ENCODE data around the gene EMC9.
"Not testable (repeated sequence)": the region's sequence is repeated elsewhere in the genome, so short reads cannot be mapped to it uniquely, and the experiment has no call there.

Gene EMC9

GRCh38 chr14:24106672-24107271, 34.6 kb downstream of the EMC9 start:
- no peak overlapping the region for H3K27ac ChIP-seq
- TF ChIP-seq, protein P1, sequence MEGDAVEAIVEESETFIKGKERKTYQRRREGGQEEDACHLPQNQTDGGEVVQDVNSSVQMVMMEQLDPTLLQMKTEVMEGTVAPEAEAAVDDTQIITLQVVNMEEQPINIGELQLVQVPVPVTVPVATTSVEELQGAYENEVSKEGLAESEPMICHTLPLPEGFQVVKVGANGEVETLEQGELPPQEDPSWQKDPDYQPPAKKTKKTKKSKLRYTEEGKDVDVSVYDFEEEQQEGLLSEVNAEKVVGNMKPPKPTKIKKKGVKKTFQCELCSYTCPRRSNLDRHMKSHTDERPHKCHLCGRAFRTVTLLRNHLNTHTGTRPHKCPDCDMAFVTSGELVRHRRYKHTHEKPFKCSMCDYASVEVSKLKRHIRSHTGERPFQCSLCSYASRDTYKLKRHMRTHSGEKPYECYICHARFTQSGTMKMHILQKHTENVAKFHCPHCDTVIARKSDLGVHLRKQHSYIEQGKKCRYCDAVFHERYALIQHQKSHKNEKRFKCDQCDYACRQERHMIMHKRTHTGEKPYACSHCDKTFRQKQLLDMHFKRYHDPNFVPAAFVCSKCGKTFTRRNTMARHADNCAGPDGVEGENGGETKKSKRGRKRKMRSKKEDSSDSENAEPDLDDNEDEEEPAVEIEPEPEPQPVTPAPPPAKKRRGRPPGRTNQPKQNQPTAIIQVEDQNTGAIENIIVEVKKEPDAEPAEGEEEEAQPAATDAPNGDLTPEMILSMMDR (IDR thresholded peaks at IDR 0.05) = no peak
- DNase-seq (ENCODE audit: low spot score) = no peak
- H3K4me3 ChIP-seq = no peak overlapping the region

DNA sequence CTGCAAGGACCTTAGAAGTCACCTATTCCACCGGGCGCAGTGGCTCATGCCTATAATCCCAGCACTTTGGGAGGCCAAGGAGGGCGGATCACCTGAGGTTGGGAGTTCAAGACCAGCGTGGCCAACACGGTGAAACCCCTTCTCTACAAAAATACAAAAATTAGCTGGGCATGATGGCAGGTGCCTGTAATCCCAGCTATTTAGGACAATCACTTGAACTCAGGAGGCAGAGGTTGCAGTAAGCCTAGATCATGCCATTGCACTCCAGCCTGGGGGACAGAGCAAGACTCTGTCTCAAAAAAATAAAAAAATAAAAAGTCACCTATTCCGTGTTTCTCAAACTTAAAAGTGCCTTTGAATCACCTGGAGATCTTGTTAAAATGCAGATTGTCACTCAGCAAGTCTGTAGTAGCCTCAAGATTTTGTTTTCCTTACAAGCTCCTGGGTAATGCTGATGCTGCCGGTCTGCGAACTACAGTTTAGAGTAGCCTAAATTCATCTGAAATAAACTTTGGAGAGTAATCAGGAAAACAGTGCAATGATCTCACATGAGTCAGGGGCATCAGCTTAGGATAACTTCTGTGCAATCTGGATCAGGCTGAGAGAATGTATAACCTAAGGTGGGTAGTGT, 35.7 kb downstream of the EMC9 start:
- not testable (repeated sequence) for H3K27ac ChIP-seq; H3K4me3 ChIP-seq; DNase-seq (ENCODE audit: low spot score)

DNA sequence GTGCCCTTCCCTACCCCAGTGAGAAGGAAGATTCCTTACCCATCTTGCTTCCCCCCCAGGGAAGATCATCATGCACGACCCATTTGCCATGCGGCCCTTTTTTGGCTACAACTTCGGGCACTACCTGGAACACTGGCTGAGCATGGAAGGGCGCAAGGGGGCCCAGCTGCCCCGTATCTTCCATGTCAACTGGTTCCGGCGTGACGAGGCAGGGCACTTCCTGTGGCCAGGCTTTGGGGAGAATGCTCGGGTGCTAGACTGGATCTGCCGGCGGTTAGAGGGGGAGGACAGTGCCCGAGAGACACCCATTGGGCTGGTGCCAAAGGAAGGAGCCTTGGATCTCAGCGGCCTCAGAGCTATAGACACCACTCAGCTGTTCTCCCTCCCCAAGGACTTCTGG, 37.9 kb downstream of the EMC9 start:
- no peak for DNase-seq (ENCODE audit: low spot score)
- H3K27ac ChIP-seq = no peak overlapping the region
- no peak overlapping the region for H3K4me3 ChIP-seq
- TF ChIP-seq, protein P1 (IDR thresholded peaks at IDR 0.05) = no peak

- no peak overlapping the region for H3K27ac ChIP-seq
- no peak for DNase-seq (ENCODE audit: low spot score)
- TF ChIP-seq, protein P1 (IDR thresholded peaks at IDR 0.05) = no peak
- no peak overlapping the region for H3K4me3 ChIP-seq
Measured at GRCh38 chr14:24102357-24103048, 38.9 kb downstream of the EMC9 start.

GRCh38 chr14:24100982-24101494, 40.4 kb downstream of the EMC9 start:
- TF ChIP-seq, protein P1 (IDR thresholded peaks at IDR 0.05) = no peak

GRCh38 chr14:24100197-24100981, 41.0 kb downstream of the EMC9 start:
- Histone ChIP-seq H3K4me3 (no peak overlapping the region), H3K27ac (no peak overlapping the region)
- DNase-seq (ENCODE audit: low spot score) = no peak
- TF ChIP-seq, protein P1 (IDR thresholded peaks at IDR 0.05) = no peak

More at GRCh38 chr14:24100982-24101494, 40.4 kb downstream of the EMC9 start:
- no peak overlapping the region for H3K27ac ChIP-seq
- no peak overlapping the region for H3K4me3 ChIP-seq
- DNase-seq (ENCODE audit: low spot score) = no peak

All from coronary artery (tissue), 2 donors.